Measurements from ENCODE around the gene AKIRIN2.
"Not testable (repeated sequence)": the region's sequence is repeated elsewhere in the genome, so short reads cannot be mapped to it uniquely, and the experiment has no call there.

AKIRIN2 gene

DNA sequence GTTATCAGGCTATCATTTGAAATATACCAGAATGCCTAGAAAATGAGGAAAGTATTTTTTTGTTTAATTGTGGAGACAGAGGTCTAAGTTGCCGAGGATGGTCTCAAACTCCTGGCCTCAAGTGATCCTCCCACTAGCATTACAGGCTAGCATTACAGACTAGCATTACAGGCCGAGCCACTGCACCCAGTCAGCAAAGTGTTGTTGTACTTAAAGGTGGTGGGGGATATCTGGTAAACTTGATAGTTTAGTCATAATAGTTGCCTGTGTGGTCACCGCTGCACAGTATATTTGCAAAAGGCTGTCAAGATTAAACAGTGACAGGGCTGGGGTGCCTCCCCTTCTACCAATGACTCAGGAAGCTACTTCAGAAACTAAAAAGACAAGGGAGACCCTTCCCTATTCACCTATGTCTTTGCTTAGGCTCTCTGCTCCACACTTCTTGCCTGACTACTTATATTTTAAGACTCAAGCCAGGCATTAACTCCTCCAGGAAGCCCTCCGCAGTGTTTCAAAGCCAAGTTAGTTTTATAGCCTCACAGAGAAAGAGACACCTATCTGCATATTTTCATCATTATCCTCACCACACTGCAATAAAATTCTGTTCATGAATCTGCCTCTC, 3.1 kb upstream of the AKIRIN2 start:
- DNase-seq (ENCODE audit: low spot score) = peak; percentile 78
- in situ Hi-C loops (cut with MboI; ENCODE audit: low pct_unique_long_range_greater_than_20kb, low sequenced_read_pairs, unreplicated experiment) = loop anchor here (10.0 kb wide), 1 partner anchor 90 kb away; no protein-coding TSS in a partner anchor
- TF ChIP-seq, protein P1, sequence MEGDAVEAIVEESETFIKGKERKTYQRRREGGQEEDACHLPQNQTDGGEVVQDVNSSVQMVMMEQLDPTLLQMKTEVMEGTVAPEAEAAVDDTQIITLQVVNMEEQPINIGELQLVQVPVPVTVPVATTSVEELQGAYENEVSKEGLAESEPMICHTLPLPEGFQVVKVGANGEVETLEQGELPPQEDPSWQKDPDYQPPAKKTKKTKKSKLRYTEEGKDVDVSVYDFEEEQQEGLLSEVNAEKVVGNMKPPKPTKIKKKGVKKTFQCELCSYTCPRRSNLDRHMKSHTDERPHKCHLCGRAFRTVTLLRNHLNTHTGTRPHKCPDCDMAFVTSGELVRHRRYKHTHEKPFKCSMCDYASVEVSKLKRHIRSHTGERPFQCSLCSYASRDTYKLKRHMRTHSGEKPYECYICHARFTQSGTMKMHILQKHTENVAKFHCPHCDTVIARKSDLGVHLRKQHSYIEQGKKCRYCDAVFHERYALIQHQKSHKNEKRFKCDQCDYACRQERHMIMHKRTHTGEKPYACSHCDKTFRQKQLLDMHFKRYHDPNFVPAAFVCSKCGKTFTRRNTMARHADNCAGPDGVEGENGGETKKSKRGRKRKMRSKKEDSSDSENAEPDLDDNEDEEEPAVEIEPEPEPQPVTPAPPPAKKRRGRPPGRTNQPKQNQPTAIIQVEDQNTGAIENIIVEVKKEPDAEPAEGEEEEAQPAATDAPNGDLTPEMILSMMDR (IDR thresholded peaks at IDR 0.05; ENCODE audit: extremely low read depth, insufficient read depth, missing control alignments) = no peak

DNA sequence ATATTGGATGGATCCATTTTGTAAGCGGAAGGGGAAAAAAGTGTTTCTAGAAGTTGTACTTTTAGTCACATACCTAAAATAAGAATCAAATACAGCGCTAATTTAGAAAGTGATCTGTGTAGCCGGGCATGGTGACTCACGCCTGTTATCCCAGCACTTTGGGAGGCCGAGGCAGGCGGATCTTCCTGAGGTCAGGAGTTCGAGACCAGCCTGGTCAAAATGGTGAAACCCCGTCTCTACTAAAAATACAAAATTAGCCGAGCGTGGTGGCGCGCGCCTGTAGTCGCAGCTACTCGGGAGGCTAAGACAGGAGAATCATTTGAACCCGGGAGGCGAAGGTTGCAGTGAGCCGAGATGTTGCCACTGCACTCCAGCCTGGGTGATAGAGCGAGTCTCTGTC, 1.0 kb upstream of the AKIRIN2 start:
- in situ Hi-C loops (cut with MboI; ENCODE audit: low pct_unique_long_range_greater_than_20kb, low sequenced_read_pairs, unreplicated experiment) = loop anchor here (10.0 kb wide), 1 partner anchor 92 kb away; no protein-coding TSS in a partner anchor
- not testable (repeated sequence) for DNase-seq (ENCODE audit: low spot score)

DNA sequence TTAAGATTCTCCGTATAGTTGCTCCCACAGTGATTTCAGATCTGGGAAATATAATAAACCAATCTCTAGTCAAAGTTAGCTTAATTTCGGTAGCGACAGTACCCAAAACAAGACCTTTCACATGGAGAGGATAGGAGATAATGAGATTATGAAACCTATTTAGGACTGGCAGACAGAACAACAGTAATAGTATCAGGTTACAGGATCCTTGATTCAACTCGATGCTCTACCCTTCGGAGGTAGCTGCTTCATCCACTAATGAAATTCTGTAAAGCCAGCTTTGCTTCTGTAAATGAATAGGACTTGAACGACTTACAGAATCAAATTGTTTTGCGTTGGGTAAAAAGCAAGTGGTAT, 534 bp upstream of the AKIRIN2 start:
- in situ Hi-C loops (cut with MboI; ENCODE audit: low pct_unique_long_range_greater_than_20kb, low sequenced_read_pairs, unreplicated experiment) = loop anchor here (10.0 kb wide), 1 partner anchor 92 kb away; no protein-coding TSS in a partner anchor
- peak; percentile 49 for DNase-seq (ENCODE audit: low spot score)
- TF ChIP-seq, protein P1 (IDR thresholded peaks at IDR 0.05; ENCODE audit: extremely low read depth, insufficient read depth, missing control alignments) = no peak

DNA sequence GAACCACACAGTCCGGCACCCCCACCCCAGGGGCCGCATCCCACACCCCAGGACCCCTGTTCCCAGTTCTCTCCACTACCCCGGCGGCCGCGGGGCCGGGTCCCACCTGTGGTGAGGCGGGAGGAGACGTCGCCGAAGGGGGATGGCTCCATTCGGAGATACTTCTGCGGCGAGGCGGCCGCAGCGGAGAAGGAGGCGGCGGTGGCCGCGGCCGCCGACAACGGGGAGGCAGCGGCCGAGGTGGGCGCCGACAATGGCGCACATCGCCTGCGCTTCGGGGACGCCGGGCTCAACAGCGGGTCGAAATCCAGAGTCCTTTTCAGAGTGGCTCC, 723 bp downstream of the AKIRIN2 start:
- TF ChIP-seq, protein P1 (IDR thresholded peaks at IDR 0.05; ENCODE audit: extremely low read depth, insufficient read depth, missing control alignments) = no peak
- no peak for DNase-seq (ENCODE audit: low spot score)
- in situ Hi-C loops (cut with MboI; ENCODE audit: low pct_unique_long_range_greater_than_20kb, low sequenced_read_pairs, unreplicated experiment) = loop anchor here (10.0 kb wide), 1 partner anchor 93 kb away; no protein-coding TSS in a partner anchor

DNA sequence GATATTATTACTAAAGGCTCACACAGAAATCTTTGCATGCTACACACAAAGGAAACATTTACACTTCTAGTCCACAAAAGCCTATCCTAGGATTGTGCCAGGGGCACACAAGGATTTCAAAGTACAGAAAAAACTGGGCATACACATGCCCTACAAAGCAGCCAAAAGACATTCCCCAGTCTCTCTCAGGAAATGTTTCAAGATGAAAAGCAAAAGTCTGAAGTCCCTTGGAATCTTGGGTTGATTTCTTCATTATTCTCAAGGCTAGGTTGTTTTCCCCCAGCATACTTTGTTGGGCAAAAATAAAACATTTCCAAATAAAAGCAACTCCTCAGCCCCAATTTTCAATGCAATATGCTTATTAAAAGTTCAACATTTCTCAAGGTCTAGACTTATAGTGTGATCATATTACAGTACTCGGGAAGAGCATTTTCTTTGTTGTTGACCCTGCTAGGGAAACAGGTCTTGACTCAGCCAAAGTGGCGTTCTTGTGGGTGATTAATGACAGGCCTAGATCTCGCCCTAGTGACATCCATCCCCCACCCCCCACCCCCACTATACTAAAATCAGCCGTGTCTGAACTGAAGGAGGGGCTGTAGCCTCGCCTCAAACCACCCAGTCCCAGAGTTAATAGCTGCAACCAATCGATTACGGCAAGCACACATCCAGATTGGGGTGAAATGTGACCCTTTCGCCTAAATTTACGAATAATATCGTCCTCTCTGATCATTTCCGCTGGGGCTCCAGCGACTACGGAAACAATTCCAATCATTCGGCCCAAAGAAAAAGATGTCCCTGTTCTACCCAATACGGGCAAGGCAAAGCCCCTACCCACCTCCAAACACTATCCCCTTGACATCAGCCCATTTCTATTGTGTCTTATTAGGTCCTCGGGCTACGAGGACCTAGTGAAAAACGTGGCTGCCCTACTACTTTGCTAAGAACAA, 1.4 kb downstream of the AKIRIN2 start:
- peak; percentile 71 for DNase-seq (ENCODE audit: low spot score)
- TF ChIP-seq, protein P1 (IDR thresholded peaks at IDR 0.05; ENCODE audit: extremely low read depth, insufficient read depth, missing control alignments) = peak; percentile 32
- in situ Hi-C loops (cut with MboI; ENCODE audit: low pct_unique_long_range_greater_than_20kb, low sequenced_read_pairs, unreplicated experiment) = loop anchor here (10.0 kb wide), 1 partner anchor 94 kb away; no protein-coding TSS in a partner anchor

DNA sequence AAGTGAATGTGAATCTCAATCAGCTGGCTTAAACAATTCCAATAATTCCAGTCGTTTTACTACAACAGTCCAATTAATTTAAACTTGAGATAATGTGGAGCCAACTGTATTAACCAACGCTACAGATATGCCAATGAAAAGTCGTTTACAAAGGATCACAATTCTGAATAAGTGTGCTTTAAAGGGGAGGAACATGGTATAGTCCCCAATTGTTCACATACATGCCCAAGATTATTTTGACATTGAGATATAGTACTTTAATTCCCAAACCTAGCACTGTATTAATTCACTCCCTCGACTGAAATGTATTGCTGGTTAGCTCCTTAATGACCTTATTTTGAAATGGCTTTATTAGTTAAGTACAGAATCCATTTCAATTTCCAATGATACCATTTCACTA, 2.5 kb downstream of the AKIRIN2 start:
- DNase-seq (ENCODE audit: low spot score) = no peak
- in situ Hi-C loops (cut with MboI; ENCODE audit: low pct_unique_long_range_greater_than_20kb, low sequenced_read_pairs, unreplicated experiment) = no loop called here
- TF ChIP-seq, protein P1 (IDR thresholded peaks at IDR 0.05; ENCODE audit: extremely low read depth, insufficient read depth, missing control alignments) = no peak

DNA sequence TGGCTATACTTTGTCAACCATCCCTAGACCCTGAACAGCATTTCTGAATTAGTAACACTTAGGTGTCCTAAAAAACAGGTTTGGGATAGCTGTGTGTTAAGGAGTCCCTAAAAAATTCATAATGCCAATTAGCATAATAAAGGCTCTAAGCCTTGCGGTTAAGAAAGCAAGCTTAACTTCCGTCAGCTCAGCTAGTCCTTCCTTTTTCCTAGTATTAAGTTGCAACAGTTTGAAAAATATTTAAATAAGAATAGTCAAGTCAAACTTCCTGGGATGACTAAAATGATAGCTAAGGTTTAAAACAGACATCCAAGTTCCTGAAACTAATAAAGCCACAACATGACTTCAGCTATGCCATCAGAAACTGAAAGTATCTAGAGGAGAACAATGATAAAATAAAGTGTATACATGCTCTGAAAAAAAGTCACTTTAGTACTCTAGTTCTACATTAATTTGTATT, 3.5 kb downstream of the AKIRIN2 start:
- in situ Hi-C loops (cut with MboI; ENCODE audit: low pct_unique_long_range_greater_than_20kb, low sequenced_read_pairs, unreplicated experiment) = no loop called here
- TF ChIP-seq, protein P1 (IDR thresholded peaks at IDR 0.05; ENCODE audit: extremely low read depth, insufficient read depth, missing control alignments) = no peak

More for the DNA sequence above, 3.5 kb downstream of the AKIRIN2 start:
- DNase-seq (ENCODE audit: low spot score) = no peak
